Endothelial cell of umbilical vein (primary cell): Measurements from ENCODE around the gene ZMIZ1. TPM values are rescaled to one million over a fixed set of nuclear protein-coding genes. Genes with fewer than 3 reads are reported as not detected.

ENCODE experiments used
- BruUV-seq: library from RNA; stranded (reverse); fragments of 400-500 nt; replicated peaks from 2 replicates; lab custom pipeline; 2021; lab: Mats Ljungman, UMichigan
- CTCF ChIA-PET: fragments of 300-600, 350-600 bp; sonication (Branson Sonifier 250); formaldehyde crosslinking; loops from one replicate; lab custom pipeline; 2021; ENCODE audit warnings: antibody characterized with exemption, inconsistent platforms; lab: Charles Lee
- POLR2A ChIA-PET: fragments of 300-600, 350-600 bp; sonication (Branson Sonifier 250); formaldehyde crosslinking; loops from one replicate; lab custom pipeline; 2021; ENCODE audit warnings: antibody characterized with exemption, inconsistent platforms; lab: Charles Lee
- DNase-seq: peaks from one replicate; pipeline ENCODE4 v3.0.0-alpha.2; 2011; ENCODE audit warnings: low read depth, low spot score
- FAIRE-seq: peaks from 2 replicates; lab custom pipeline; 2011; peaks lifted over from hg19 to GRCh38; lab: Jason Lieb, UNC
- H2AFZ ChIP-seq: 2 replicates; pipeline ENCODE4 v1.6.0; 2012; ENCODE audit warnings: low read depth, low read length, control low read depth, inconsistent platforms
- H3K27ac ChIP-seq: 2 replicates; pipeline ENCODE4 v1.5.1; 2011; ENCODE audit warnings: low read depth, mild to moderate bottlenecking, control low read depth, low read length, moderate library complexity; ENCODE audit not compliant: insufficient read depth
- H3K27me3 ChIP-seq, 2 experiments: 2 replicates each; pipeline versions ENCODE4 v1.6.0 to v1.6.1; 2011; ENCODE audit warnings: low read length in 2 of 2, mixed read lengths in 1 of 2; ENCODE audit not compliant: control insufficient read depth in 2 of 2, insufficient read depth in 2 of 2
- H3K36me3 ChIP-seq, 2 experiments: 2 replicates in 1 of 2; 3 replicates in 1 of 2; pipeline ENCODE4 v1.5.1; 2011; ENCODE audit warnings: low read length in 2 of 2, mild to moderate bottlenecking in 1 of 2, moderate library complexity in 1 of 2; ENCODE audit not compliant: control insufficient read depth in 2 of 2, insufficient read depth in 2 of 2; ENCODE audit errors: extremely low read depth in 1 of 2
- H3K4me1 ChIP-seq: 3 replicates; pipeline ENCODE4 v1.5.1; 2011; ENCODE audit warnings: mild to moderate bottlenecking, low read length; ENCODE audit not compliant: control insufficient read depth, insufficient read depth; ENCODE audit errors: extremely low read depth
- H3K4me2 ChIP-seq: 2 replicates; pipeline ENCODE4 v1.6.1; 2011; ENCODE audit warnings: low read length, control low read depth, mixed read lengths; ENCODE audit not compliant: insufficient read depth
- H3K4me3 ChIP-seq, 3 experiments: fragments of 200-600 bp in 1 of 3; sonication (generic), shearing (Covaris generic) in 1 of 3; replicated peaks in 1 of 3; 2 replicates each; pipeline ENCODE4 v1.5.1; 2011 to 2016; ENCODE audit warnings: control low read depth in 3 of 3, low read length in 3 of 3, mild to moderate bottlenecking in 2 of 3, inconsistent platforms in 1 of 3, low read depth in 1 of 3, moderate library complexity in 1 of 3; ENCODE audit not compliant: insufficient read depth in 1 of 3
- H3K79me2 ChIP-seq: 2 replicates; pipeline ENCODE4 v1.6.0; 2012; ENCODE audit warnings: low read length, inconsistent platforms; ENCODE audit not compliant: control insufficient read depth, insufficient read depth
- H3K9ac ChIP-seq: replicated peaks from 2 replicates; pipeline ENCODE3; 2011; ENCODE audit warnings: low read length, control low read depth; ENCODE audit not compliant: insufficient read depth; ENCODE audit errors: extremely low read depth
- H3K9me1 ChIP-seq: replicated peaks from 3 replicates; pipeline ENCODE4 v1.6.0; 2011; ENCODE audit warnings: mild to moderate bottlenecking, low read length; ENCODE audit not compliant: control insufficient read depth, insufficient read depth; ENCODE audit errors: extremely low read depth
- H3K9me3 ChIP-seq: replicated peaks from 2 replicates; pipeline ENCODE4 v1.5.1; 2012; ENCODE audit warnings: low read length, inconsistent platforms; ENCODE audit not compliant: control insufficient read depth, insufficient read depth
- H4K20me1 ChIP-seq: replicated peaks from 2 replicates; pipeline ENCODE3; 2011; ENCODE audit warnings: mild to moderate bottlenecking, low read length; ENCODE audit not compliant: control insufficient read depth, insufficient read depth; ENCODE audit errors: extremely low read depth
- EZH2 ChIP-seq: IDR thresholded peaks from 2 replicates; pipeline ENCODE4 v1.6.1; 2012; ENCODE audit warnings: borderline replicate concordance, low read depth, mild to moderate bottlenecking, moderate library complexity, low read length, inconsistent platforms; ENCODE audit not compliant: severe bottlenecking
- FOS ChIP-seq: IDR thresholded peaks from 2 replicates; pipeline ENCODE4 v1.6.1; 2011; ENCODE audit warnings: mild to moderate bottlenecking, low read length, moderate library complexity, borderline replicate concordance; ENCODE audit not compliant: insufficient read depth
- GATA2 ChIP-seq: IDR thresholded peaks from 2 replicates; pipeline ENCODE4 v1.7.0; 2011; ENCODE audit warnings: low read depth, mild to moderate bottlenecking, moderate library complexity, mixed read lengths, low read length; ENCODE audit not compliant: insufficient read length, insufficient read depth
- JUN ChIP-seq: IDR thresholded peaks from 2 replicates; pipeline ENCODE4 v1.6.1; 2011; ENCODE audit warnings: borderline replicate concordance, low read depth; ENCODE audit not compliant: insufficient read length, insufficient read depth
- MYC ChIP-seq: IDR thresholded peaks from one replicate; pipeline ENCODE4 v1.6.1; 2011; ENCODE audit warnings: mild to moderate bottlenecking, low read depth, low read length
- POLR2A ChIP-seq: IDR thresholded peaks from 2 replicates; pipeline ENCODE4 v1.6.1; 2012; ENCODE audit warnings: low read depth, mild to moderate bottlenecking, control low read depth, low read length
- POLR2AphosphoS5 ChIP-seq: IDR thresholded peaks from 2 replicates; pipeline ENCODE4 v1.6.1; 2012; ENCODE audit warnings: low read depth, mild to moderate bottlenecking, control low read depth, low read length, moderate library complexity; ENCODE audit not compliant: insufficient read depth
- dilution Hi-C: fragments of 300-500 bp; cut with MboI; formaldehyde crosslinking; loops from one replicate; pipeline ENCODE4 v1.15.0; 2019; ENCODE audit warnings: low sequenced_read_pairs; ENCODE audit not compliant: extremely low pct_ligation_motif_present
- intact Hi-C: fragments of 100-400 bp; cut with micrococcal nuclease; formaldehyde crosslinking; loops from one replicate; pipeline ENCODE4 v1.10.0; 2022
- polyA plus RNA-seq, 4 experiments: library from polyadenylated mRNA; depleted of rRNA in 3 of 4; stranded (reverse) in 3 of 4; unstranded in 1 of 4; fragments of >200 nt; gene quantifications; 2 replicates each; pipeline versions ENCODE4 v1.2.1 to v1.2.3, GENCODE V29; 2011 to 2012; ENCODE audit warnings: missing spikeins in 1 of 4
- total RNA-seq: library from RNA; stranded (reverse); gene quantifications from 2 replicates; pipeline ENCODE4 v1.2.3, GENCODE V29; 2021
- TF ChIP-seq, protein P1 (sequence below), 2 donors: IDR thresholded peaks; 1 replicate in 1 of 2; 2 replicates in 1 of 2; pipeline ENCODE4 v1.5.1; 2011; ENCODE audit warnings: low read length in 2 of 2, mild to moderate bottlenecking in 2 of 2, moderate library complexity in 2 of 2, control low read depth in 1 of 2, inconsistent platforms in 1 of 2, low read depth in 1 of 2; ENCODE audit not compliant: insufficient read depth in 1 of 2; ENCODE audit errors: extremely low read depth in 1 of 2
- TF ChIP-seq, protein P2 (sequence below): IDR thresholded peaks from 2 replicates; pipeline ENCODE4 v1.6.1; 2011; ENCODE audit not compliant: insufficient read depth, insufficient read length

The ZMIZ1 gene
- total and polyA plus RNA-seq, 2 donors (not counting 3 experiments of a cell fraction or from before 2014, with no cell fraction given): 12.5 to 46.7 TPM

DNA sequence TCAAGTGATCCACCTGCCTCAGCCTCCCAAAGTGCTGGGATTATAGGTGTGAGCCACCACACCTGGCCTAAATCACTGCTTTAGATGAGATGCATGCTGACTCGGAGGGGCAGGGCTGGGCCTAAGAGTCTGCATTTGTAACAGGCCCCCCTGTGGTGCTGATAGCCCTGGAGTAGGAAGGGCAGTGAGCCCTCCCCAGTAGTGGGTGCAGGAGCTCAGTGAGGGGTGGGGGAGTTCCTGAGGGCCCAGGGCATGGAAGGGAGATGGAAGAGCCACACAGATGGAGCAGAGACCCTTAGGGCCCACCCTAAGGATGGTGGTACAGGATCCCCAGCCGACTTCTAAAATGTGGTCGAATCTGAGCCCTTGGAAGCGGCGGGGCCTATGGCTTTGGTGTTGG is 146.8 kb downstream of the ZMIZ1 start:
- intact Hi-C loops (no loop called here), dilution Hi-C loops (no loop called here)
- CTCF ChIA-PET: no interaction called here
- H2AFZ ChIP-seq: no peak overlapping the region
- H4K20me1 ChIP-seq: no peaks in the 10 kb centered on the region
- no peak overlapping the region for H3K4me2 ChIP-seq
- H3K9me3 ChIP-seq: no peaks in the 10 kb centered on the region
- no peaks in the 10 kb centered on the region for H3K27me3 ChIP-seq
- H3K9ac ChIP-seq: no peak overlapping the region
- FAIRE-seq (no peak), DNase-seq (no peak)
- BruUV-seq: no TSS peak
- no peaks in the 10 kb centered on the region for H3K9me1 ChIP-seq
- no peak overlapping the region for H3K4me3 ChIP-seq
- no peak for TF ChIP-seq MYC
- no peak for TF ChIP-seq JUN
- no peak for TF ChIP-seq EZH2
- no peak for TF ChIP-seq POLR2A
- TF ChIP-seq, protein P1, sequence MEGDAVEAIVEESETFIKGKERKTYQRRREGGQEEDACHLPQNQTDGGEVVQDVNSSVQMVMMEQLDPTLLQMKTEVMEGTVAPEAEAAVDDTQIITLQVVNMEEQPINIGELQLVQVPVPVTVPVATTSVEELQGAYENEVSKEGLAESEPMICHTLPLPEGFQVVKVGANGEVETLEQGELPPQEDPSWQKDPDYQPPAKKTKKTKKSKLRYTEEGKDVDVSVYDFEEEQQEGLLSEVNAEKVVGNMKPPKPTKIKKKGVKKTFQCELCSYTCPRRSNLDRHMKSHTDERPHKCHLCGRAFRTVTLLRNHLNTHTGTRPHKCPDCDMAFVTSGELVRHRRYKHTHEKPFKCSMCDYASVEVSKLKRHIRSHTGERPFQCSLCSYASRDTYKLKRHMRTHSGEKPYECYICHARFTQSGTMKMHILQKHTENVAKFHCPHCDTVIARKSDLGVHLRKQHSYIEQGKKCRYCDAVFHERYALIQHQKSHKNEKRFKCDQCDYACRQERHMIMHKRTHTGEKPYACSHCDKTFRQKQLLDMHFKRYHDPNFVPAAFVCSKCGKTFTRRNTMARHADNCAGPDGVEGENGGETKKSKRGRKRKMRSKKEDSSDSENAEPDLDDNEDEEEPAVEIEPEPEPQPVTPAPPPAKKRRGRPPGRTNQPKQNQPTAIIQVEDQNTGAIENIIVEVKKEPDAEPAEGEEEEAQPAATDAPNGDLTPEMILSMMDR (IDR thresholded peaks at IDR 0.05; ENCODE audit: extremely low read depth in 1 of 2, insufficient read depth in 1 of 2, low read depth in 1 of 2, low read length in 2 of 2): no peak
- TF ChIP-seq POLR2AphosphoS5: no peak
- TF ChIP-seq, protein P2, sequence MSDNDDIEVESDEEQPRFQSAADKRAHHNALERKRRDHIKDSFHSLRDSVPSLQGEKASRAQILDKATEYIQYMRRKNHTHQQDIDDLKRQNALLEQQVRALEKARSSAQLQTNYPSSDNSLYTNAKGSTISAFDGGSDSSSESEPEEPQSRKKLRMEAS: no peak
- no peak for TF ChIP-seq GATA2
- no peak for TF ChIP-seq FOS
- no peaks in the 10 kb centered on the region for H3K79me2 ChIP-seq
- H3K36me3 ChIP-seq: peaks cover 0 to 38% of the 10 kb centered on the region in 2 experiments
- POLR2A ChIA-PET: no interaction called here
- no peaks in the 10 kb centered on the region for H3K4me1 ChIP-seq
- no peak overlapping the region for H3K27ac ChIP-seq
